Measurements from ENCODE around the gene HORMAD2.

HORMAD2 gene

DNA sequence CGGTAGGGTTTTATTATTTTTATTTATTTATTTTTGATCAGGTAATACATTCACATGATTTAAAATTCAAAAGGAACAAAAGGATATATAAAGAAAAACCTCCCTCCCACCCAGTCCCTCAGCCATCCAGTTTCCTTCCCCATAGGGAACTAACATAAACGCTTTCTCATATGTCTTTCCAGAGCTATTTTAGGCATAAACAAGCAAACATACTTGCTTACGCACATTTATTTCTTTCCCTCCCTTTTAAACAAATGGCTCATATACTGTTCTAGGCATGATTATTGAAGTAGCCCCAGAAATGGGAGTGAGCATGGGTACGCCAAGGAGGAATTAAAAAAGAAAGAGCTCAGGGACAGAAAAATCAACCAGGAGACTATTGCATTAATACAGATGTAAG lies 102.6 kb downstream of the HORMAD2 start:
- no peak for DNase-seq
- in situ Hi-C loops (cut with MboI; ENCODE audit: low pct_unique_long_range_greater_than_20kb, low sequenced_read_pairs) = no loop called here

DNA sequence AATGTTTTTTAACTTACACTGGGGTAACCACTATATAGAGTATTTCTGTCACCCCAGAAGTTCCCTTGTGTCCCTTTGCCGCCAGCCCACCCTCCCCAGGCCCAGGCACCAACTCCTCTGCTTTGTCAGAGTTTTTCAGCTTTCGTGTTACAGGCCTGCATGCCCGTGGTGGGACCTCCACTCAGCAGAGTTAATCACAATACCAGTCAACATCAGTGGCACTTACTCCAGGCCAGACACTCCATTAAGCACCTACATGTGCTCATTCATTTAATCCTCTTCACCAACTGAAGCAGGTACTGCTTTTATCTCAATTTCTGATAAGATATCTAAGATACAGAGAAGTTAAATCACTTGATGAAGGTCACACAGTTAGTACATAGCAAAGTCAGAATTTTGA lies 103.0 kb downstream of the HORMAD2 start:
- in situ Hi-C loops (cut with MboI; ENCODE audit: low pct_unique_long_range_greater_than_20kb, low sequenced_read_pairs) = no loop called here

DNA sequence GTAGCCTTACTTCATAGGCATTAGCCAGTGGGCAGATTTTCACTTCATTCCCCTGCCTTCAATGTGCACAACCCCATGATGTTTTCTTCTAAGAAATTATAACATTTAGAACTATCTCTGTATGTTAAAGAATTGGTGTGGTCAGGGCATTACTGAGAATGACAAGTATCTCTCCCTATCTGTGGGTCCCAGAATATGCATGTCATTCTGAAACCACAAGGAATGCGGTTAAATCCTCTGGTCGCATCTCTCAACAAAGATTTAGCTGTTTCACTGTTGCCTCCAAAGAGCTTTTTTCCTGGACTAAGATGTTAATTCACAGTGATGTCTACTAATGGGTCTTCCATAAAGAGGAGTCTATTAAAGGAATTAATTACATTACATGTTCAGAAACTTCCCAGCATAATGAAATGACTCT lies 103.6 kb downstream of the HORMAD2 start:
- DNase-seq = peak; percentile 81
- in situ Hi-C loops (cut with MboI; ENCODE audit: low pct_unique_long_range_greater_than_20kb, low sequenced_read_pairs) = no loop called here

More for the DNA sequence above, 103.0 kb downstream of the HORMAD2 start:
- no peak for DNase-seq

DNA sequence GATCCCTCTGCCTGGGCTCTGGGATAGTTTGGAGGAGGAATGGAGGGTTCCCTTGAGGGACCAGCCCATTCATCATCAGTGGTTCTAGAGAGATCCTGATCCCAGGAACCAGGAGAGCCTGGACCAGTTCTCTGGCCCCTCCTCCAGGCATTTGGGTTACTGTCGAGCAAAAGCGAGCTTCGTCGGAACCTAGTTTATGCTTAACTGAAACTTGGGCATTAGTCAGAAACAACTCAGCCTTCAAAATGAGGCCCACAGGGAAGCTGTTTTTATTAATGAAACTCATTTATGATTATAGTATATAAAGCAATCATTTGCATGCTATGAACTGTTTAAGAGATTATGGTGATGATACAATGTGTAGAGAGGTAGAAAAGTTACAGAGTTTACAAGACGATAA lies 104.9 kb downstream of the HORMAD2 start:
- in situ Hi-C loops (cut with MboI; ENCODE audit: low pct_unique_long_range_greater_than_20kb, low sequenced_read_pairs) = no loop called here
- no peak for DNase-seq

DNA sequence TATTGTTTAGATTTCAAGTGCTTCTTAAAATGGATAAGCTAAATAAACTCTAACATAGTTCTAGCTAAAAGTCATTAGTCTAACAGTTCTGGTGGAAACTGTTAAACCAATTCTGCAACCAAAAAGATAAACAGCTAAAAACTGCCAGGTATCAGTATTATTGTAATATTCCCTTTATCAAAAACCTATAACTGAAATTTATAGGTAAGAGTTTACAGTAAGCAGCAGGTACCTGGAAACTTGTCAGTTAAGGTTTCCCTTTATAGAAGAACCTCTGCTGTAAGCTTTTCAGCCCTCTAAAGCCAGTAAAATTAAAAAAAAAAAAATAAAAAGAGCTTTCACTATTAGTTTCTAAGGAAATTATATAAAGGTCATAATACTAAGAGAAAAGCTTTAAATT lies 105.3 kb downstream of the HORMAD2 start:
- no peak for DNase-seq
- in situ Hi-C loops (cut with MboI; ENCODE audit: low pct_unique_long_range_greater_than_20kb, low sequenced_read_pairs) = no loop called here

DNA sequence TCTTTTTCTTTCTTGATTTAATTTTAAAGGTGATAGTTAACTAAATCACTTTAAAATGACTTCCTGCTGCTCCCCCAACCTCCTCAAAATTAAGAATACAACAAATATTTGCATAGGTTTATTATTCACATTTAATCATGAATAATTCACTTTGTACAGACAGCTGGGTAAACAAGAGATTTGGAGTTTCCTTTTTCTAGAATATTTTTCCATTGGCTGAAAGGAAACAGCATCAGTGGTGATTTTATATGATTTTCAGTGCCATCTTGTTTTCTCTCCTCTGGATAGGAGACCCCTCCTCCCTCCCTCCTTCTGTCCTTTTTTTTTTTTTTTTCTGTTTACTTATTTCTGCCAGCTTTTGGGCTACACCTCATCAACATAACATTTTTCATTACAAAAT lies 105.8 kb downstream of the HORMAD2 start:
- DNase-seq = no peak
- in situ Hi-C loops (cut with MboI; ENCODE audit: low pct_unique_long_range_greater_than_20kb, low sequenced_read_pairs) = no loop called here

DNA sequence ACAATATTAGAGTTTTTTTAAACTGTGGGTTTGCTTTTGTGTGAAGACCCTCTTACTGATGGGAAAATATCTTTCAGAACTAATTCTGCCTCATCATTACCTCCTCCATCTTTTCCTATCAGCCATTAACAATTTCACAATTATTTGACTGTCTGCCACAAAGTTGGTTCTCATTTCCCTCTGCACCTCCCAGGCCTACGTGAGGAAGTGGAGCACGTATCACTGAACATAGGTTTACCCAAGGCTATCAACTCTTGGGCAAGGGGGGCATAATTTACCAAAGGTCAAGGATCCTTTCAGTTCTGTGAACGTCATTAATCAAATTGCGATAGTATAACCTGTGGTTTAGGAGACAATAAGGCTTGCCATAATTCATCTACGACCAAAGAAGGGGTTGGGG lies 106.2 kb downstream of the HORMAD2 start:
- no peak for DNase-seq
- in situ Hi-C loops (cut with MboI; ENCODE audit: low pct_unique_long_range_greater_than_20kb, low sequenced_read_pairs) = no loop called here

DNA sequence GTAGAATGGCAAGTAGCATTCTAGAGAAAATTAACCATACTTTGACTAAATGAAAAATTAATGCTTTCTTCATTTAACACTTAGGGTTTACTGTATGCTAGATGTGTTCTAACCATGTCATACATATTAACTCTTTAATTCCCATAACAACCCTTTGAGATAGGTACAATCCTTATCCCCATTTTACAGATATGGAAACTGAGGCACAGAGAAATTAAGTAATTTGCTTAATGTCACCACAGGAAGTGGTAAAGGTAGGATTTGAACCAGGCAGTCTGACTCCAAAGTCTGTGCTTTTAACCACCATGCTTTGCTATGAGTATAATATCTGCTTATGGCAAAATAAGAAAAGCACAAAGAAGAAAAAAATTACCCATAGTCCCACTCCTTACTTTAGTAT lies 106.8 kb downstream of the HORMAD2 start:
- DNase-seq = no peak
- in situ Hi-C loops (cut with MboI; ENCODE audit: low pct_unique_long_range_greater_than_20kb, low sequenced_read_pairs) = no loop called here

DNA sequence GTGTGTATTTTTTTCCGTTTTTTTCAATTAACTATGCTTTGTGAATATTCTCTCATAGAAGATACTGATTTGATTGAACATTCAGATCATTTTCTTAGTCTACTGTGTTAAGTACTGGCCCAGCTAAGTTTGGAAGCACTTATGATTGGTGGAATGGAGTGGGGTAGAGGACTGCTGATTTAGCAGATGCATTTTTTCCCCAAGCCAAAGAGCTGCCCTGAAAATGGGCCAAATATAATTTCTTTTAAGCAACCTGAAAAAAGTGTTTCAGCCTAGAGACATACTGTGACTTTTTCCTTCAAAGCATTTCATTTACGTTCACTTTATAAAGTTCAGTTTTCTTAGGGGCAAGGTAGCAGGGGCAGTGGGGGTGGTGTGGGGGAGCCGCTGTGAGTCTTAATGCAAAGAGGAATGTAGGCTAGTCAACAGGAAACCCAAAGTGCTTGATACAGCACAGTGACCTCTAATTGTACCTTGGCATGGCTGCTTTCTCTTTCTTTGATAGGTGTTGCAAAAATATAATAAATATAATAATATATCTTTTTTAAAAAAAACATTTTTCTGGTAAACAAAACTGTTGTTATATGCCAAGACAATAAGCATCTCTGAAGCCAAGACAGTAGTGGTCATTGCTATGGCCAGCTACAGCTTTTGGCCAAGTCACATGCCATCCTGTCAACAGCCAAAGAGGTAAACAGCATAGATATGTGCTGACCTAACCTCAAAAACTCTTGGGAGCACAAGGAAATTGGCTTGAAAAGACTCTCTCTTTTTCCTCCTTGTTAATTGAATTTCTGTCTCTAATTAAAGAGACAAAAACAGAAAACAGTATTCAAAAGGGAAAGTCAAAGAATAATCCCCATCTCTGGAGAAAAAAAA lies 107.5 kb downstream of the HORMAD2 start:
- in situ Hi-C loops (cut with MboI; ENCODE audit: low pct_unique_long_range_greater_than_20kb, low sequenced_read_pairs) = no loop called here

DNA sequence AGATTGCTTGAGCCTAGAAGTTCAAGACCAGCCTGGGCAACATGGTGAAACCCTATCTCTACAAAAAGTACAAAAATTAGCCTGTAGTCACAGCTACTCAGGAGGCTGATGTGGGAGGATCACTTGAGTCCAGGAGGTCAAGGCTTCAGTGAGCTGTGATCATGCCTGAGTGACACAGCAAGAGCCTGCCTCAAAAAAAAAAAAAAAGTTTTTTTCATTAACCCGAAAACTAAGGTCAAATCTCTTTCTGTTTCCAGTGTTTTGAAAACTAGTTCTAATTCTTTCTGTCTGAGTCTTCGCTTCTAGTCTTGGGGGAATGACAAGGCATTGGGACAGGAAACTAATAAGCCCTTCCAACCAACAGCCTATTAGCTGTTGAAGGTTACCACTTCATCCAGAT lies 108.6 kb downstream of the HORMAD2 start:
- DNase-seq = no peak
- in situ Hi-C loops (cut with MboI; ENCODE audit: low pct_unique_long_range_greater_than_20kb, low sequenced_read_pairs) = no loop called here

More for the DNA sequence above, 107.5 kb downstream of the HORMAD2 start:
- DNase-seq = no peak

DNA sequence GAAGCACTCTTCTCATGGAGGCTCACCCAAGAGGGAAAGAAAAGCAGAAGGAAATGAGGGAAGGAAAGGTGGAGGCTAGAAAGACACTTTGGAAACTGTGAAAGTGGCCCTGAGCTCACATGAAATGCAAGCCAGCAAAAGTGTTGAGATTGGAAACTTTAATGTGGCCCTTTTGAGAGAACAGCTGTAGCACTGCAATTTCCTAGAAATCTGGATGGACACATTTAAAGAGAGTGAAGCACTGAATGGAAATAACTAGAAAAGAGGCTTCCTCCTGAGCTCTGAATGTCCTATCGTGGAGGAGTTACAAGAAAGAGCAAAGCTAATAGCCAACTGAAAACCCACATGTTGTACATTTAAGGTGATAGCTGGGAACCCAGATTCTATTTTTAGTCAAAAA lies 110.3 kb downstream of the HORMAD2 start:
- peak; percentile 49 for DNase-seq
- in situ Hi-C loops (cut with MboI; ENCODE audit: low pct_unique_long_range_greater_than_20kb, low sequenced_read_pairs) = no loop called here

DNA sequence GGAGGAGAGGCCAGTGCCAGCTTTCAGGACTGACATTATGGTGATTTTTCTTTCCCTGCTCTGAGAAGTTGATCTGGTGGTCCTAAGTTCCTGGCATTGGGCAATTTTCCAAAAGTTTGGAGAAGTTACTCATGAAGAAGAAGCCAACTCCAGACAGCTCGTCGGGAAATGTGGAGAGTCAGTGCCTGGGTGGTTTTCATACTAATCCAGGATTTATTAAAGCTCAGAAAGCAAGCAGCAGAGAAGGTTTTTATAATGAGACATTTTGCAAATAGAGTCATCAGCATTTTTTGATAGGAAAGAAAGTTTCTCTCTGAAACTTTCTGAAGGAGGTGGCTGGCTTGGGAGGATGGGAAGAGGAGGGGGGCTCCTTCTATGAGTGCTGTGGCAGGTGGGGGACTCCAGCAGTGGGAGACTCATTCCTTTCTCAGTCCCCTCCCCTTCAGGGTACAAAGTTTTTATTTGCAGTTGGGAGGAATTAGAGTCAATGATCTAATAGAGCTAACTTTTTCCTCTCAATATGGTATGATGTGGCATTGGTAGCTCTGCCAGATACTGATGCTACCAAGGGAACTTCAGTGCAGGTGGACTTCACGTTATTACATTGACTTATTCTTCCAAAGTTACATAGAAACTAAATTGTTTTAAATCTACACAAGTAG lies 110.9 kb downstream of the HORMAD2 start:
- no peak for DNase-seq
- in situ Hi-C loops (cut with MboI; ENCODE audit: low pct_unique_long_range_greater_than_20kb, low sequenced_read_pairs) = no loop called here

DNA sequence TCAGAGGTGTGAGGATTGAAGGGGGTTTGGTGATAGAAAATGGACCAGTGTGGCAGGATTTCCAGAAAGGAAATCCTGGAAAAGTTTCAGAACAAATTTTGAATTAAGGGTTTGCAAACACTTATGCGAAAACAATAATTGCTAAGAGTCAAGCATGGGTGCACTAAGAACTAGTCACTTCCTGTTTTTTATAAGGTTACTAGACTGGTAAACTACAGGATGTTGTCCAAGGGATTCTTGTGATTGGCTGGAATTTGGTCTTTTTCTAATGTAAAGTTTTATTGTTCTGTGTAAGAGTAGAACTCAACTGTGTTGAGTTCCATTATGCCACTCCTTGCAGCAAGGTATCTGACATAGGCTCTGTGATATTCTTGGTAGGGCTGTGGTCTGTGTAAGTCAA lies 112.2 kb downstream of the HORMAD2 start:
- in situ Hi-C loops (cut with MboI; ENCODE audit: low pct_unique_long_range_greater_than_20kb, low sequenced_read_pairs) = no loop called here
- peak; percentile 45 for DNase-seq

DNA sequence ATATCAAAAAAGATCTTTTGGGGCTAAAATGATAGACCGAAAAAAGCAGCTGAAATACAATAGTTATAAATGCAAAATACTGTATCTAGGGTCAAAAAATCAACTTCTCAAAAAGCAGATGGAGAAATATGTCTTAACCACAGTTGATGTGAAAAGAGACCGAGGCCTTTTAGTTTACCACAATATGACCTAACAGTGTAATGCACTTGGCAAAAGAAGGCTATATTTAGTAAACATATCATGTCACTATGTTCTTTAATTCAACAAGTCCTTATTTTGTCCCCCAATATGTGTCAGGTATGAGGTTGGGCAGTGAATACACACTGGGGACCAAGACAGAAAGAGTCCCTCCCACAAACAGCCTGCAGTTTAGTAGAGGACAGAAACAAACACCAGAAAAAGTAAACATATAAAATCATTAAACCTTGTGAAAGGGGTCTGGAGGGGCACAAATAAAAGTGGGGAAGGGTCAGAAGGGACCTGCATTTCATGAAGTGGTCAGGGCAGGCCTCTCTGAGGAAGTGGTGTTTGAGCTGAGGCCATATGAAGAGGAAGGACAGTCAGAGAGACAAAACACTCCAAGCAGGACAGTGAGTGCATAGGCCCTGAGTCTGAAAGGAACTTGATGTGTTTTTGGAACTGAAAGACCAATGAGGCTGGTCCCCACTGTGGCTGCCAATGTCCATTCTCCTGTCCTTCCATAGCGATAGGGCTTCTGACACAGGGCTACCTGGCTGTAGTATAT lies 112.9 kb downstream of the HORMAD2 start:
- in situ Hi-C loops (cut with MboI; ENCODE audit: low pct_unique_long_range_greater_than_20kb, low sequenced_read_pairs) = no loop called here
- DNase-seq = no peak

DNA sequence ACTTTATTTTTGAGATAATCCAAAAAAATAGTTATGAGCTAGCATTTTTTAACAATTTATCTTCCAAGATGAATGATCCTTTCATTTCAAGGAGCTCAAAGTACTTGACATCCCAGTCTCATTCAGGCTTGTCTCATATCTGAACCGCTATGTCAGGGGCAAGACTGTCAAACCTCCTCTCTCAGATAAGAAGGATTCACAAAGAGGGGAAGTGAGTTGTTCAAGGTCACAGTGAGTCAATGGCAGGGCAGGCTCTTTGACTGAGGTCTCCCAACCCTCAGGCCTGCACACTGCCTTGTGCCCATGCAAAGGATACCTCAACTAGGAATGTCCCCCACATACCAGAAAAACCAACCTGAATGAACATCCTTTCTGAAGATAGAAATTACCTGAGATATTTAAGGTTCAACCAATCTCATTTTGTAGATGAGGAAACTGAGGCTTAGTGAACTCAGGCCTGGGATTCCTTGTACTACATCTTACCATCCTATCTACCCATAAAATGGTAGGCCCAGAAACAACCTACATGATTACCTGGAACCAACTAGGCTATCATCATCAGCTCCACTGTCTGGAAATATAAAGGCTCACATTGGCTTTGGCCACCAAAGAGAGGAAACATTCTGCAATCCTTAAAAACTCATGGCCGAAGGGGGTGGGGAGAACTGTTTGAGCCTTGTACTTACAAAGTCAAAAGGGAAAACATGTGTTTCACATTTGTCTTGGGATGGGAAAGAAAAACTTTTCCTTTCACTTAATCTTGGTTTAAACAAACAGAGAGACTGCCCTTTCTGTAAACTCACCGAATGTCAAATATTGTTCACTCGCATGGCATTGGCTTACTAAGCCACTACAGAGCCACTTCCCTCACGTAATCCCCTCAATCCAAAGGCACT lies 115.2 kb downstream of the HORMAD2 start:
- peak; percentile 24 for DNase-seq
- in situ Hi-C loops (cut with MboI; ENCODE audit: low pct_unique_long_range_greater_than_20kb, low sequenced_read_pairs) = no loop called here

DNA sequence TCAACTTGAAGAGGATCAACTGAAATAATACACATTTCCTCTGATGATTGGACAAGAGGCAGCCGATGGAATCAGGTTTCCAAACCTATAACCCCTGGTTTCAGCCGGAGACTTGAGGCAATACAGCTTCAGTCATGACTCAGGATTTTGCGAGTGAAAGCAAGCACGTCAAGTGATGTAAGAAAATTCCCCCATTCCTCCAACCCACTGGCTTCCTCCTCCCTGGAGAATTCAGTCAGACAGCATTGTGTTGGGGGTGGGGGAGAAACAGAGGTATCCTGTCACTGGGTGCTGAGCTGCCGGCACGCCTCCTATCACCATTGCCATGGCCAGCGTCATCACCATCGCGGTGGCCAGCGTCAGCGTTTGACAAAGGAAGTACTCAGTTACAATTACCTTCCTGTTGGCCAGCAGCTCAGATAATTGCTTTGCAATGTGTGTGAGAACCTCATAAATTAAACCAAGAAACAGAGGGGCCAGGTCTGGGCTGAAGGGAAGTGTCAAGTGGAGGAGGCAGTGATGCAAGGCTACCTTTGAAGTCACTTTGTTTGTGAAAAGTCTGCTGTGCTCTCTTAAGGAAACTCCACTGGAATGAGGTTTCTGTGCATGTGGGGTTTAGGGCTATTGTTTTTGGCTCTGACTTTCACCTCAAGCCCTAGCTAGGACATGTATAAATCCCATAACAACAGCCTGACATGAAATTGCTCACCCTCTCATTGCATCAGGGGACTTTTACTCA lies 116.0 kb downstream of the HORMAD2 start:
- in situ Hi-C loops (cut with MboI; ENCODE audit: low pct_unique_long_range_greater_than_20kb, low sequenced_read_pairs) = no loop called here
- peak; percentile 85 for DNase-seq

DNA sequence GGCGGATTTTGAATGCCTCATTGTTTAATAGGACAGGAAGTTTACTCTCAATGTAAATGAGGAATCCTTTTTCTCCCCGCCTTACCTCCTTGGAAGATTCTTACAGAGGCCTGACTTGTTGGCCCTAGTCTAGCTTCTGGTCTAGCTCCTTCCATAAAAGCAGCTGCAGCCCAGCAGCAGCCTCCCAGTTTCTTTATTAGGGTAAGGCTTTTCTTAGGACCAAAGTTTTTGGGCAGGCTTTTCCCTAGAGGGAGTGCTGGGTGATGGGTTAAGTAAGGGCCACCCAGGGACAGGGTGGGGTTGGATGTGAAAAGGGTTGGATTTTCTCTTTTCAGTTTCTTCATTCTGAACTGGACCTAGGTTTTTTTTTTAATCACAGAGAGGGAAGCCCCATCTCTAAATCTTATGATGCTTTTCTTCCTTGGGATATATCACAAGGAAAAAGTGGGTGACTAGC lies 116.6 kb downstream of the HORMAD2 start:
- in situ Hi-C loops (cut with MboI; ENCODE audit: low pct_unique_long_range_greater_than_20kb, low sequenced_read_pairs) = no loop called here
- DNase-seq = no peak

DNA sequence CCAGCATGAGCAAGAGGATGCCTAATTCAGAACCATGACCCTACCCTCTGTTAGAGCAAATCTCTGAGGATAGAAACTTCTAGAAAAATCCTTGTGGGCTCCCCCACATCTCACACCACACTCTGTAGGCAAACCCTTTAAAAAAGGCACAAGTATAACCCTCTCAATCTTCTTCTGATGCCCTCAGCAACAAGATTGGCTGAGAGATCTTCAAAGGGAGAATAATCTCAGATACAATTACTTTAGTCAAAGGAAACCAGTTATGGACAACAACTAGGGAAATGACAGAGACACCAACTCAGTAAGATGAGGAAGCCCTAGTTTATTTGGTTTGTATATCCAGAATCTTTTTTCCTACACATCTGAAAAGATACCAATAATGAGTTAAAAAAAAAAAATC lies 117.1 kb downstream of the HORMAD2 start:
- DNase-seq = no peak
- in situ Hi-C loops (cut with MboI; ENCODE audit: low pct_unique_long_range_greater_than_20kb, low sequenced_read_pairs) = no loop called here
